Measurements from ENCODE around the gene CHFR.
"Not testable (repeated sequence)": the region's sequence is repeated elsewhere in the genome, so short reads cannot be mapped to it uniquely, and the experiment has no call there.

Gene CHFR, protein sequence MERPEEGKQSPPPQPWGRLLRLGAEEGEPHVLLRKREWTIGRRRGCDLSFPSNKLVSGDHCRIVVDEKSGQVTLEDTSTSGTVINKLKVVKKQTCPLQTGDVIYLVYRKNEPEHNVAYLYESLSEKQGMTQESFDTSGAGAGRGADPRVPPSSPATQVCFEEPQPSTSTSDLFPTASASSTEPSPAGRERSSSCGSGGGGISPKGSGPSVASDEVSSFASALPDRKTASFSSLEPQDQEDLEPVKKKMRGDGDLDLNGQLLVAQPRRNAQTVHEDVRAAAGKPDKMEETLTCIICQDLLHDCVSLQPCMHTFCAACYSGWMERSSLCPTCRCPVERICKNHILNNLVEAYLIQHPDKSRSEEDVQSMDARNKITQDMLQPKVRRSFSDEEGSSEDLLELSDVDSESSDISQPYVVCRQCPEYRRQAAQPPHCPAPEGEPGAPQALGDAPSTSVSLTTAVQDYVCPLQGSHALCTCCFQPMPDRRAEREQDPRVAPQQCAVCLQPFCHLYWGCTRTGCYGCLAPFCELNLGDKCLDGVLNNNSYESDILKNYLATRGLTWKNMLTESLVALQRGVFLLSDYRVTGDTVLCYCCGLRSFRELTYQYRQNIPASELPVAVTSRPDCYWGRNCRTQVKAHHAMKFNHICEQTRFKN

DNA sequence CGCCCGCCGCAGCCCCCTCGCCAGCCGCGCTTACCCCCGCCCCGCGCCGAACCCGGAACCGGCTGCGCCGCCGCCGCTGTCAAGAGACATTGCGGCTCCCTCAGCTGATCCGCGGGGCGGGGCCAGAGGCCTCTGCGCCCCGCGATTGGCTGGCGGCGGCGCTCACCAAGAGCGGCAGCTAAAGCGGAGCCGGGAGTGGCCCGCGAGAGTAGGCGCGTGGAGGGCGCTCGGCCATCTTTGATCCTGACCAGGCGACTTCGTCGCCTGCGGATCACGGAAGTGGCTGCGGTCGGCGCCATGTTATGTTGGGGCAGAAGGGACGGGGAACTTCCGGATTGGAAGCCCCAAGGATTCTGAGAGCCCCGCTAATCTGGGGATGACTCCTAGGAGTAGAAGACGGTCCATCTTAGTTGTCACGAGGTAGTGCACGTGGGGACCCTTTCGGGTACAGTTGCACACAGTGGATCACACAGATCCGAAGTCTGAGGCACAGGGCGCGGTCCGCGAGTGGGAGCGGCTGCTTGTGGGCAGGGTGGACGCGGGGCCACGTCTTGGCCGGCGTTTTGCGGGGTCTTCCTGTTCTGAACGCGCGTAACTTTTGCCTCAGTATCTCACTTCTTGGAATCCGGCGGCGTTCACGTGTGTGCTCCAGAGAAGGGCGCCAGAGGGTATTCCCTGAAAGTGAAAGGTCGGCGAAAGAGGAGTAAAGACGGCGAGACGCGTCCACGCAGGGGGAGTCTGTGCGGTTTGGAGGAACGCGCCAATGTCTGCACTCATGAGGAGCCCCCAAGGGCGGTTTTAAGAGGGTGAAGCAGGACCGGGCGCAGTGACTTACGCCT, at the start of gene CHFR:
Gene CHFR (minus strand): TSS at position 93 of the 839 bp plus-strand sequence. CDS start 277 bp downstream, outside the sequence.
- H3K36me3 ChIP-seq (ENCODE audit: insufficient read depth, low read length) = peaks cover 14% of the 10 kb centered on the region
- peak within 1 kb of the TSS; percentile 76 for H2AFZ ChIP-seq (ENCODE audit: low read length, unreplicated experiment)
- peak within 1 kb of the TSS; percentile 91 for H3K27ac ChIP-seq (ENCODE audit: low read depth, low read length)
- peaks cover 5% of the 10 kb centered on the region for H3K4me1 ChIP-seq (ENCODE audit: control insufficient read depth, insufficient read depth, low read length, unreplicated experiment)
- peak within 1 kb of the TSS; percentile 83 for H3K4me3 ChIP-seq (ENCODE audit: low read depth, low read length)
- H3K79me2 ChIP-seq (ENCODE audit: control insufficient read depth, insufficient read depth, low read length, unreplicated experiment) = peaks cover 33% of the 10 kb centered on the region
- H3K27me3 ChIP-seq (ENCODE audit: insufficient read depth, low read length) = no peaks in the 10 kb centered on the region

DNA sequence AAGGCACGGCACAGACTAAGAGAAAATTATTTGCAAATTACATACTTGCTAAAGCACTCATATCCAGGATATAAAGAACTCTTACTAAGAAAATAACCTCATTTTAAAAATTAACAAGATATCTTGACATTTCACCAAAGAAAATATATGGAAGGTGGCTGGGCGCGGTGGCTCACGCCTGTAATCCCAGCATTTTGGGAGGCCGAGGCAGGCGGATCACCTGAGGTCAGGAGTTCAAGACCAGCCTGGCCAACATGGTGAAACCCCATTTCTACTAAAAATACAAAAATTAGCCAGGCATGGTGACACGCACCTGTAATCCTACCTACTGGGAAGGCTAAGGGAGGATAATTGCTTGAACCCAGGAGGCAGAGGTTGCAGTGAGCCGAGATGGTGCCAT, 49.5 kb upstream of the CHFR start:
- peaks cover 52% of the 10 kb centered on the region for H3K36me3 ChIP-seq (ENCODE audit: insufficient read depth, low read length)
- H2AFZ ChIP-seq (ENCODE audit: low read length, unreplicated experiment); H3K27me3 ChIP-seq (ENCODE audit: insufficient read depth, low read length); H3K27ac ChIP-seq (ENCODE audit: low read depth, low read length); H3K4me1 ChIP-seq (ENCODE audit: control insufficient read depth, insufficient read depth, low read length, unreplicated experiment); H3K4me3 ChIP-seq (ENCODE audit: low read depth, low read length); H3K79me2 ChIP-seq (ENCODE audit: control insufficient read depth, insufficient read depth, low read length, unreplicated experiment): not testable (repeated sequence)

DNA sequence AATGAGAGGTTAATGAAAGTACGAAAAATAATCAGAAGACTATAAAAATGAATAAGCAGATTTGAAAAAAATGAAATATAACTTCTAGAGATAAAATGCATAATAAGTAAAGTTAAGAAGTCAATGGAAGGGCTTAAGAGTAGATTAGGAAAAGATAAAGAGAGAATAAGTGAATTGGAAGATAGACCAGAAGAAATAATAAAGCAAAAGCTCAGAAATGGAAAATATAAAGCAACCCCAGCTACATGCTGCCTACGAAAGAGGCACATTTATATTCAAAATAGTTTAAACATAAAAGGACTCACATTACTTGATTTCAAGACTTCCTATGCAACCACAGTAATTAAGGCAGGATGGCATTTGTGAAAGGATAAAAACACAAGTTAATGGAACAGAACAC, 48.8 kb upstream of the CHFR start:
- Histone ChIP-seq H3K27ac (ENCODE audit: low read depth, low read length) (no peak overlapping the region), H3K27me3 (ENCODE audit: insufficient read depth, low read length) (no peaks in the 10 kb centered on the region), H3K79me2 (ENCODE audit: control insufficient read depth, insufficient read depth, low read length, unreplicated experiment) (no peaks in the 10 kb centered on the region), H3K4me1 (ENCODE audit: control insufficient read depth, insufficient read depth, low read length, unreplicated experiment) (no peaks in the 10 kb centered on the region), H3K4me3 (ENCODE audit: low read depth, low read length) (no peak overlapping the region), H3K36me3 (ENCODE audit: insufficient read depth, low read length) (peaks cover 52% of the 10 kb centered on the region), H2AFZ (ENCODE audit: low read length, unreplicated experiment) (no peak overlapping the region)

DNA sequence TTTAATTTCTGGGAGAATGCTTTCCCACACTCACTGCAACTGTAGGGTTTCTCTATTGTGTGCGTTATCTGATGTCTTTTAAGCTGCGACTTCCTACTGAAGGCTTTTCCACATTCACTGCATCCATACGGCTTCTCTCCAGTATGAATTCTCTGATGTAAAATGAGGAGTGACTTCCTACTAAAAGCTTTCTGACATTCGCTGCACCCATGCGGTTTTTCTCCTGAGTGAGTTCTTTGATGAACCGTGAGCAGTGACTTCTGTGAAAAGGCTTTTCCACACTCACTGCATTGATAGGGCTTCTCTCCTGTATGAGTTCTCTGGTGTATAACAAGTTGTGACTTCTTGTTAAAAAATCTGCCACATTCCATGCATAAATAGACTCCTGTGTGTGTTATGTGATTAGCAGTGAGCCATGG, 39.0 kb upstream of the CHFR start:
- Histone ChIP-seq H3K4me3 (ENCODE audit: low read depth, low read length) (no peak overlapping the region), H3K27ac (ENCODE audit: low read depth, low read length) (no peak overlapping the region), H3K4me1 (ENCODE audit: control insufficient read depth, insufficient read depth, low read length, unreplicated experiment) (no peaks in the 10 kb centered on the region), H3K36me3 (ENCODE audit: insufficient read depth, low read length) (peaks cover 60% of the 10 kb centered on the region), H2AFZ (ENCODE audit: low read length, unreplicated experiment) (no peak overlapping the region), H3K79me2 (ENCODE audit: control insufficient read depth, insufficient read depth, low read length, unreplicated experiment) (no peaks in the 10 kb centered on the region), H3K27me3 (ENCODE audit: insufficient read depth, low read length) (no peaks in the 10 kb centered on the region)

DNA sequence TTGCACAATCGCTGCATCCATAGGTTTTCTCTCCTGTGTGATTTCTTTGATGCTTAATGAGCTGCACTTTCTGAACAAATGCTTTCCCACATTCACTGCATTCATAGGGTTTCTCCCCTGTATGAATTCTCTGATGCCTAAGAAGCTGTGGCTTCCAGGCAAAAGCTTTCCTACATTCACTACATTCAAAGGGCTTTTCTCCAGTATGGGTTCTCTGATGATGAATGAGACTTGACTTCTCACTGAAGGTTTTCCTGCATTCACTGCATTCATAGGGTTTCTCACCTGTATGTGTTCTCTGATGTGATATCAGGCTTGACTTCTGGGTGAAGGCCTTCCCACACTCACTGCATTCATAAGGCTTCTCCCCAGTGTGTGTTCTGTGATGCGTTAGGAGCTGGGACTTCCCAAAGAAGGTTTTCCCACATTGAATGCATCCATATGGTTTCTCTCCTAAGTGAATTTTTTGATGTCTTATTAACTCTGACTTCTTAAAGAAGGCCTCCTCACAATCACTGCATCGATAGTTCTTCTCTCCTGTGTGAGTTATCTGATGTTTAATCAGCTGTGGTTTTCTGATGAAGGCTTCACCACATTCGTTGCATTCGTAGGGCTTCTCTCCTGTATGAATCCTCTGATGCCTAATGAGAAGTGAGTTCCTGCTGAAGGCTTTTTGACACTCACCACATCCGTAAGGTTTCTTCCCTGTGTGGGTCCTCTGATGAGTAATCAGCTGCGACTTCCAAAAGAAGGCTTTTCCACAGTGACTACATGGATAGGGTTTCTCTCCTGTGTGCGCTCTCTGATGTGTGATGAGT, 38.4 kb upstream of the CHFR start:
- Histone ChIP-seq H3K79me2 (ENCODE audit: control insufficient read depth, insufficient read depth, low read length, unreplicated experiment) (no peaks in the 10 kb centered on the region), H3K4me1 (ENCODE audit: control insufficient read depth, insufficient read depth, low read length, unreplicated experiment) (no peaks in the 10 kb centered on the region), H3K36me3 (ENCODE audit: insufficient read depth, low read length) (peaks cover 57% of the 10 kb centered on the region), H3K4me3 (ENCODE audit: low read depth, low read length) (no peak overlapping the region), H3K27me3 (ENCODE audit: insufficient read depth, low read length) (no peaks in the 10 kb centered on the region), H3K27ac (ENCODE audit: low read depth, low read length) (no peak overlapping the region), H2AFZ (ENCODE audit: low read length, unreplicated experiment) (no peak overlapping the region)

DNA sequence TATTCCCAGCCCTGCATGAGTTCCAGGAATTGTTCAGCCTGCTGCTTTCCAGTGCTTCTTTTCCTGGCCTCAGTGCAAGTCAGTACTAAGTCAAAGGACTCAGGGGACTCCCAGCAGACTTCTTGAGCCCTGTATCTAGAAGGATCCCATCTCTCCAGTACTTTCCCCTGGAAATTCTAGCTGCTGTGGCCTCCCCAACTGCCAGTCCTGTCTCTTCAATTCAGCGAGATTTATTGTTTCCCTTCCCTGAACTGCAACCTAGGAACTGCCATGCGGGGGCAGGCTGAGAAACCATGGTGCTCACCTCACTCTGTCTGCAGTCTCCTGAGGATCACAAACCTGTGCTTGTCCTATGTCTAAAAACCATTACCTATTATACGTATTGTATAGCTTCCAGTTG, 37.0 kb upstream of the CHFR start:
- Histone ChIP-seq H3K4me3 (ENCODE audit: low read depth, low read length) (no peak overlapping the region), H3K4me1 (ENCODE audit: control insufficient read depth, insufficient read depth, low read length, unreplicated experiment) (no peaks in the 10 kb centered on the region), H2AFZ (ENCODE audit: low read length, unreplicated experiment) (no peak overlapping the region), H3K36me3 (ENCODE audit: insufficient read depth, low read length) (peaks cover 44% of the 10 kb centered on the region), H3K27me3 (ENCODE audit: insufficient read depth, low read length) (no peaks in the 10 kb centered on the region), H3K79me2 (ENCODE audit: control insufficient read depth, insufficient read depth, low read length, unreplicated experiment) (no peaks in the 10 kb centered on the region), H3K27ac (ENCODE audit: low read depth, low read length) (no peak overlapping the region)

DNA sequence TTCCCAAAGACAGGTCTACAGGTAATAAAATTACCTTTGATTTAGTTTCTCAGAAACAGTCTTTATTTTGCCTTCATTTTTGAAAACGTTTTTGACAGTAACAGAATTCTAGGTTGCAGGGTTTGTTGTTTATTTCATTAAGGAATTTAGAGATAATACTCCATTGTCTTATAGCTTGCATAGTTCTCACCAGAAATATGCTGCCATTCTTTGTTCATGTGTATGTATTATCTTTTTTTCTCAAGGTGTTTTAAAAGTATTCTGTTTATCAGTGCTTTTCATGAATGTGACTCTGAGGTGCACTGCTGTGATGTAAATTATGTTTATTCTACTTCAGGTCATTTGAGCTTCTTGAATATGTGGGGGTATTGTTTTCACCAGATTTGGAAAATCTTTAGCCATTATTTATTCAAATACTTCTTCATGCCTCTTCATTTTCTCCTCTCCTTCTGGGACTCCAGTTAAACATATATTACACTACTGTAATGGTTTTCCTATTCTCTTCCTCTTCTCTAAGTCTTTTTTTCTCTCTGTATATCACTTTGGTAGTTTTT, 36.0 kb upstream of the CHFR start:
- H2AFZ ChIP-seq (ENCODE audit: low read length, unreplicated experiment) = no peak overlapping the region
- no peak overlapping the region for H3K27ac ChIP-seq (ENCODE audit: low read depth, low read length)
- H3K27me3 ChIP-seq (ENCODE audit: insufficient read depth, low read length) = no peaks in the 10 kb centered on the region
- no peak overlapping the region for H3K4me3 ChIP-seq (ENCODE audit: low read depth, low read length)
- H3K36me3 ChIP-seq (ENCODE audit: insufficient read depth, low read length) = peaks cover 36% of the 10 kb centered on the region
- no peaks in the 10 kb centered on the region for H3K4me1 ChIP-seq (ENCODE audit: control insufficient read depth, insufficient read depth, low read length, unreplicated experiment)
- no peaks in the 10 kb centered on the region for H3K79me2 ChIP-seq (ENCODE audit: control insufficient read depth, insufficient read depth, low read length, unreplicated experiment)

DNA sequence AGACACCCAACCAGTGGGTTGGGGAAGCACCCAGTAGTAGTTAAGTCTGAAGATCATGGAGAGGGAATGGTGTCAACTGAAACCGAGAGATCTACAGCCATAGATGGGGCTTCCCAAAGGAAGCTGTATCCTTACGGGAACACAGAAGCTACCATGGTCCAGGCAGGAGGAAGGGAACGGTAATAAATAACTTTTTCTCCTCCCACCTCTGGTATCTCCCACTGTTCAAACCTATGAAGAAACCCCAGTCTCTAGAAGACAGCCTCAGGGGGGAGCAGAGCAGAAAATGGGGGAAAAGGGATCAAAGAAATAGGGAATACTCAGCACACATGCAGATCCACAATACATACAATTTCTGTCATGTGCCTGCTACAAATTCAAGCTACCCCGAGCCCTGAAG, 35.3 kb upstream of the CHFR start:
- Histone ChIP-seq H3K4me3 (ENCODE audit: low read depth, low read length) (no peak overlapping the region), H3K27me3 (ENCODE audit: insufficient read depth, low read length) (no peaks in the 10 kb centered on the region), H3K36me3 (ENCODE audit: insufficient read depth, low read length) (peaks cover 30% of the 10 kb centered on the region), H3K79me2 (ENCODE audit: control insufficient read depth, insufficient read depth, low read length, unreplicated experiment) (no peaks in the 10 kb centered on the region), H2AFZ (ENCODE audit: low read length, unreplicated experiment) (no peak overlapping the region), H3K4me1 (ENCODE audit: control insufficient read depth, insufficient read depth, low read length, unreplicated experiment) (no peaks in the 10 kb centered on the region), H3K27ac (ENCODE audit: low read depth, low read length) (no peak overlapping the region)

DNA sequence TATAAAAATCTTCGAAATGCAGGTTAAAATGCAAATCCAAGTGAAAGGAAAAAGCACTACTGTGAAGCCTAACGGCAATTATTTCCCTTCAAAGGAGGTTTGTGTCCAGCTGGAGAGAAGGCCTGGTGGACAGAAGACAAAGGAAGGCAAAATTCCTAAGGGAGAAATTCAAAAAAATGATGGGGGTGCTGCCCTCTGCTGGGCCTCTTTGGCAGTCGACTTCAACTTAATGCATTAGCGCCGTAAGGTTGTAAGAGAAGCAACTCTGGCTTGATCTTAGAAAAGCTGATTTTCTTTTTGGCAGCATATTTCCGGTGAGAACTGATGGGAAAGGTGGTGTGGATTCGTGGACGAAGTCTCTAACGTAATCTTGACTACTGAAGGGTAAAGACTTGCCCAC, 34.3 kb upstream of the CHFR start:
- H3K4me1 ChIP-seq (ENCODE audit: control insufficient read depth, insufficient read depth, low read length, unreplicated experiment) = no peaks in the 10 kb centered on the region
- no peaks in the 10 kb centered on the region for H3K27me3 ChIP-seq (ENCODE audit: insufficient read depth, low read length)
- no peak overlapping the region for H2AFZ ChIP-seq (ENCODE audit: low read length, unreplicated experiment)
- no peak overlapping the region for H3K27ac ChIP-seq (ENCODE audit: low read depth, low read length)
- H3K79me2 ChIP-seq (ENCODE audit: control insufficient read depth, insufficient read depth, low read length, unreplicated experiment) = no peaks in the 10 kb centered on the region
- no peak overlapping the region for H3K4me3 ChIP-seq (ENCODE audit: low read depth, low read length)
- H3K36me3 ChIP-seq (ENCODE audit: insufficient read depth, low read length) = peaks cover 26% of the 10 kb centered on the region

DNA sequence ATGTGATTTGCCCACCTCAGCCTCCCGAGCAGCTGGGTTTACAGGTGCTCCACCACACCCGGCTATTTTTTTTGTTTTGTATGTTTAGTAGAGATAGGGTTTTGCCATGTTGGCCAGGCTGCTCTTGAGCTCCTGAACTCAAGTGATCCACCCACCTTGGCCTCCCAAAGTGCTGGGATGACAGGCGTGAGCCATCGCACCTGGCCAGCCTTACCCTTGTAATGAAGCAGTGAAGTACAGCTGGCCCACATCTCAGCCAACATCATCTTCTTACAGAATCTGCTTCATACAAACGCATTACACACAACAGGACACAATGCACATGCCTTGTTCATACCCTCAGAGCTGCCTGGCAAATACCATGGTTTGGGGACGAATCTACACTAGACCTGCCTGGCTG, 31.3 kb upstream of the CHFR start:
- Histone ChIP-seq H3K79me2 (ENCODE audit: control insufficient read depth, insufficient read depth, low read length, unreplicated experiment) (no peaks in the 10 kb centered on the region), H3K27ac (ENCODE audit: low read depth, low read length) (no peak overlapping the region), H3K4me3 (ENCODE audit: low read depth, low read length) (no peak overlapping the region), H3K36me3 (ENCODE audit: insufficient read depth, low read length) (peaks cover 21% of the 10 kb centered on the region), H3K4me1 (ENCODE audit: control insufficient read depth, insufficient read depth, low read length, unreplicated experiment) (no peaks in the 10 kb centered on the region), H2AFZ (ENCODE audit: low read length, unreplicated experiment) (no peak overlapping the region), H3K27me3 (ENCODE audit: insufficient read depth, low read length) (no peaks in the 10 kb centered on the region)

All from ACC112 (cell line).